Ureter (tissue), 1 donor: ENCODE measurements around the gene ZFAND4. TPM values are rescaled to one million over a fixed set of nuclear protein-coding genes. Genes with fewer than 3 reads are reported as not detected.
"Not testable (repeated sequence)": the region's sequence is repeated elsewhere in the genome, so short reads cannot be mapped to it uniquely, and the experiment has no call there.

Experiments
- DNase-seq: peaks from one replicate; pipeline ENCODE4 v3.0.0-alpha.2; 2020; ENCODE audit warnings: low spot score
- total RNA-seq: library from RNA; stranded (reverse); gene quantifications from one replicate; pipeline ENCODE4 v1.2.4, GENCODE V29; 2023
- donor health status: DM: yes; HTN: yes; CAD: no.

ZFAND4 gene
- total RNA-seq, 1 donor from 2014 or later, result 20.7 TPM

DNA sequence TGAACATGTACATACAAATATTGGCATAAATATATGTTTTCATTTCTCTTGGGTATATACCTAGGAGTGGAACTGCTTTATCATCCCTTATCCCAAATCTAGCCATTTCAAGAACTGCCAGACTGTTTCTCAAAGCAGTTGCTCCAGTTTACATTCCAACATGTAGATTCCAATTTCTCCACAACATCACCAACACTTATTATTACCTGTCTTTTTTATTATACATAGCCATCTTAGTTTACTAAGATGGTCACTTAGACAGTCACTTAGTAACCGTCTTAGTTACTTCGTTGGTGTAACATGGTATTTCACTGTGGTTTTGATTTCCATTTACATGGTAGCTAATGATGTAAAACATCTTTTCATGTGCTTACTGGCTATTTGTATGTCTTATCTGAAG is 82.7 kb downstream of the ZFAND4 start:
- DNase-seq, result no peak

DNA sequence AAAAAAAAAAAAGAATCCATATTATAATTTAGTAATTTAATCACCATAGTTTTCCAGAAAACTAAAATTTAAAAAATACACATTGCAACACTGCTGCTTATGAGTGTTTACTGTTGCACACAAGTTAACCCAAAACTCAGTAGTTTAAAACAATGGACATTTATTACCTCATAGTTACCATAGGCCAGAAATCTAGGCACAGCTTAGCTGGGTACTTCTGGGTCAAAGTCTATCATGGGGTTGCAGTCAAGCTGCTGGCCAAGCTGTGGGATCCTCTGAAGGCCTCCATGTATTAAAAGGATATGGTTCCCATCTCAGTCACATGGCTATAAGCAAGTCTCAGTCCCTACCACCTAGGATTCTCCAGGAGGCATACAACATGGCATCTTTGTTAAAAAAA is 83.6 kb downstream of the ZFAND4 start:
- DNase-seq, result no peak

DNA sequence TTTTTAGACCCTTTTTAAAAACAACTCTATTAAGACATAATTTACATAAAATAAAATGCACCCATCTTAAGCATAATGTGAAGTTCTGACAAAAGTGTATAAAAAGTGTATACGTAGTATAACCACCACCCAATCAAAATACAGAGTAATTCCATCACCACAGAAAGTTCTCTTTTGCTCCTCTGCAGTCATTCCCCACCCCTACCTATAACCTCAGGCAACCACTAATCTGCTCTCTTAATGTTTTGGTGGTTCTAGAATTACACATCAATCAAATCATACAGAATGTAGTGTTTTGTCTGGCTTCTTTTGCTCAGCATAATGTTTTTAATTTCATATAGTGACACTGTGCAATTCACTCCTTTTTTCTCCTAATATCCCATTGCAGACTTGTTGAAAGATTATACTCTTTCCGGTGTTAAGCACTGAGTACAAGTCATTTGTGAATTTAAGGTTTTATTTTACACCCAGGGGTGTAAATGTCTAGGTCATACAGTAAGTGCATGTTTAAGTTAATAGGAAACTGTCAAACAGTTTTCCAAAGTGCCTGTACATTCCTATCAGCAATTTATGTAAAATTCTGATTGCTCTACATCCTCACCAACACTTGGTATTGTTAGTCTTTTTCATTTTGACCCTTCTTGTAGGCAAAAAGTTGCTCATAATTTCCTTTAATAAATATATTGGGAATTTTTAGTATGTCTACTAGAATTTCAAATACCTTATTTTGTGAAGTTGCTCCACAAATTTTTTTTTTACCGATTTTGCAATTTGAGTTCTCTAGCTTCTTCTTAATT is 86.3 kb downstream of the ZFAND4 start:
- DNase-seq, result no peak

DNA sequence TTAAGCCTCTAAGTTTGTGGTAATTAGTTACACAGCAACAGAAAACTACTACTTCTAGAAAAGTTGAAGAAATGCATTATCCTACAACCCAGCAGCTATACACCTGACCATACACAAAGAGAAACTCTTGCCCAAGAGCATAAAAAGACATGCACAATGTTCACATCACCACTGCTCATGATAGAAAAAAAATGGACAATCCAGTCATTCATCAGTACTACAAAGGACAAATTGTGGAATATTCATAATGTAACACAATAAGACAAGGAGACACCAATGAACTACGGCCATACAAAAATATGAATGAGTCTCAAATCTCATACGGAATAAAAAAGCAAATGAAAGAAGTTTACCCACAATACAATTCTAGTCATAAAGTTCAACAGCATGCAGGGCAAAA is 87.4 kb downstream of the ZFAND4 start:
- no peak for DNase-seq

DNA sequence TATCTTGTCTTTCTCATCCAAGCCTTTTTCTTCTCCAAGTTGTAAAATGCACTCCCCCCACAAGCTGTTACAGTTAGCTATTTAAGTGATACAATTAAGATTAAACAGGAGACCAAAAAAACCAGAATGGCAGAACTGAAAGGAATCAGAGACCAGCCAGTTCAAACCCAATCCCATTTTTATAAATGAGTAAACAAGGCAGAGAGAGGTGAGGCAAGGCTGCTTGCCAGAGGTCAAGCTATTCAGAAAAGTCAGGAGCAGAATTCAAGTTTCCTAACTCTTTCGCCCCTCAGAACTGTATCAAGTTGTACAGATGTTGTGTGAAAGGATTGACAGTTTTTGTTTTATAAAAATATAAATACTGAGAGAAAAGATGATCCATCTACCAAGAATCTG is 90.2 kb downstream of the ZFAND4 start:
- DNase-seq, result no peak

DNA sequence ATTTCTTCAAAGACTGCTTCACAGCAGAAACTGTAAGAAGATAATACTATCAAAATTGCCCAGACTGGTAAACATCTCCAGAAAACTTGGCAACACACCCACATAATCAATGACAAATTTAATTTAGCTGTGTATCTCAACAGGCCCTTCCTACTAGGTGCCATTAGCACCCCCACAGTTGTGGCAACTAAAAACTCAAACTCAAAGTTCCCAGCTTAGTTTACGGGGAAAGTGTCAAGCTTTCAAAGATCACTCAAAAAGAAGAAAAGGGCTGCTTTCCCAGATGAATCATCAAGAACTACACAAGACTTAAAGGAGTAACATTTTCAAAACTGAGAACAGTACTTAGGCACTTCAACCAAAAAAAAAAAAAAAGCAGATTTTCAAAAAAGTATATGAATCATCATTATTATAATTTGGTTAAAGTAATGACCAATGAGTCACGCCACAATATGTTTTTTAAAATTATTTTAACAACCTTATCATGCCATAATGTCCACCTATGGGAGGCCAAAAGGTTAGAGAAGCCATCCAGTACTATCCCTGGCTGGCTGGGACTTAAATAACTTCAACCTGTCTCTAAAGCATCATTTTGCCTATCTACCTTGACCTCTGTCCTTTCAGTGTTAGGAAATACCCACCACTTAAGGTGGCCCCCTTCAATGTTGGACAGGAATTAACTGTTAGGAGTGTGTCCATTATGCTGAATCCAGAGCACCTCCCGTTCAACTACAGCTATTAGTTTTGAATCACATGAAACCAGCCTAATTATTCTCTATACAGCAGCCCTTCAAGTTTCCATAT is 90.8 kb downstream of the ZFAND4 start:
- DNase-seq, result no peak

DNA sequence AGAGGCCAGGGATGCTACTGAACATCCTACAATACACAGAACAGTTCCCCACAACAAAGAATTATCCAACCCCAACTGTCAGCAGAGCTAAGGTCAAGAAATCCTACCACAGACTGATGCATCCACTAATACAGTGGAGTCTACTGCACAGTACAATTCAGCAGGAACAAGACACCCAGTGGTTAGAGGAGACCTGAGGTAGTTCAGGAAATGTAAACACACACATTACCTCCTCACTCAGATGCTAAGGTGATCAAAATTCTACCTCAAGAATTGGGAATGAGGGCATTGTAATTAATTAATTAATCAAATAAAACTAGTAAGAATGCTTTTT is 91.4 kb downstream of the ZFAND4 start:
- no peak for DNase-seq

DNA sequence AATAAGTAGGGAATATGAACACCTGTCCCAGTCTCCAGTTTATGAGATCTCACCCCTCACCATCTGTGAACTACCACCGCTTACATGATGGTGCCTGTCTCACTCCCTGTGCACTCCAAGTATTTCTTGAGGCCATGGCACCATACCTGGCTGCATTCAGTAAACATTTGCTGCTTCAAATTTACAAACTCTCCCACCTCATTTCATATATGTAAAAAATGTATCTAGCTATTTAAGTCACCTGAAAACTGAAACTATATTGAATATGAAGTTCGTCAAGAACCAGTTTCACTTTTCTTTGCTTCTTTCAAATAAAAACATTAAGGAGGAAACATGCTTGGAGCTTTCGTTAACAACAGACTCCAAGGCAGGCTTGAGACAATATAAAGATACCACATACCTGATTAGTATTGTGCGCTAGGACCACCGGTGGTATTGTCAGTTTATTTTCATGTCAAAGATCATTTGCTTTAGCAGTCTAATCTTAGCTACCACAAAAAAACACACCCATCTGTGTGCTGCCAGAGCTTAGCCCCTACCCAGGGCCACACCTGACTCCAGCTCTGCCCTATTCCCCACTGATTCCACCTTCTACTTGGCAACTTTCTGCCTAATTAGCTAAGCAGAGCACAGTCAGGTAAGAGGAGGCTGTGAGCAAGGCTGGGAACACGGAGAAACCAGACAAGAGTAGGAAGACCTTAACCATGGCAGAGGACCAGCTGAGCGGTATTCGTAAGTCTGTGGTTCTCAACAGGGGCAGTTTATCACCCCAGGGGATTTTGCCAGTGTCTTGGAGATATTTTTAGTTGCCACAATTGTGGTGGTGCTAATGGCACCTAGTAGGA is 92.0 kb downstream of the ZFAND4 start:
- DNase-seq, result no peak

DNA sequence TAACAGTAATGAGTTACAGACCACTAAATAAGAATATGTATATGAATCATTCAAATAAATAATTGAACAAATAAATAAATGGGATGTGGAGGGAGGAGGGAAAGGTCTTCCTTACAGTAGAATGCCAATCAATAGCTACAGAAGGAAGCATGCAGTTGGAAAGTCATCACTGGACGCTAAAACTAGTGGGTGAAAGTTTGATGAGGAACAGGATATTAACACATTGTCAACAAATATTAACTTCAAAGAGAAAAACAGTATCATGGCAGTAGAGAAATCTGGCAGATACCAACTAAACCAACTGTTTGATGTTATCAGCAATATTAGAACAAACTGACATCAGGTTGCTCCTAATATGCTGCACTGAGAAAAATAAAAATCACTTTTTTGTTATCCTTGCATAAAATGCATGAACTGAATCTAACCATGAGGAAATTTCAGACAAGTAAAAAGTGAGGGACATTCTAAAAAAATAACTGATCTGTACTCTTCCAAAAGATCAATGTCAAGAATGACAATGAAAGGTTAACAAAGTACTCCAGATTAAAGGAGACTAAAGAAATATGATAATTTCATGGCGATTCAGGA is 94.1 kb downstream of the ZFAND4 start:
- no peak for DNase-seq

DNA sequence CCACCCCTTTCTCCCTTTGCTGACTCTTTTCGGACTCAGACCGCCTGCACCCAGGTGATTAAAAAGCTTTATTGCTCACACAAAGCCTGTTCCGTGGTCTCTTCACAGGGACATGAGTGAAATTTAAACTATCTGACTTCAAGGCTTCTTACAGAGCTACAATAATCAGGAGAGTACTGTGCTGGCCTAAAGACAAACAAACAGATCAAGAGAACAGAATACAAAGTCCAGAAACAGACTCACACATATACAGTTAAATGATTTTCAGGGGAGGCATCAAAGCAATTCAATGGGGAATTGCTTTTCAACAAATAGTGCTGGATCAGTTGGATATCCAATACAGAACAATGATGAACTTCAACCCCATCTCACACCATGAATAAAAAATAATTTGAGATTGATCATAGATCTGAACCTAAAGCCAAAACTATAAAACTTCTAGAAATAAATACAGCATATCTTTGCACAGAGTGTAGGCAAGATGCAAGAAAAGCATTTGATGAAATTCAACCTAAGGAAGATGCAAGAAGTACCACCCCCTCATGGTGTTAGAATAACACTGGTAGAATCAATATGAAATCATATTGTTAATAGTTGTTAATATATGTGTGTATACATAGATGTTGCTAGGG is 96.5 kb downstream of the ZFAND4 start:
- no peak for DNase-seq

DNA sequence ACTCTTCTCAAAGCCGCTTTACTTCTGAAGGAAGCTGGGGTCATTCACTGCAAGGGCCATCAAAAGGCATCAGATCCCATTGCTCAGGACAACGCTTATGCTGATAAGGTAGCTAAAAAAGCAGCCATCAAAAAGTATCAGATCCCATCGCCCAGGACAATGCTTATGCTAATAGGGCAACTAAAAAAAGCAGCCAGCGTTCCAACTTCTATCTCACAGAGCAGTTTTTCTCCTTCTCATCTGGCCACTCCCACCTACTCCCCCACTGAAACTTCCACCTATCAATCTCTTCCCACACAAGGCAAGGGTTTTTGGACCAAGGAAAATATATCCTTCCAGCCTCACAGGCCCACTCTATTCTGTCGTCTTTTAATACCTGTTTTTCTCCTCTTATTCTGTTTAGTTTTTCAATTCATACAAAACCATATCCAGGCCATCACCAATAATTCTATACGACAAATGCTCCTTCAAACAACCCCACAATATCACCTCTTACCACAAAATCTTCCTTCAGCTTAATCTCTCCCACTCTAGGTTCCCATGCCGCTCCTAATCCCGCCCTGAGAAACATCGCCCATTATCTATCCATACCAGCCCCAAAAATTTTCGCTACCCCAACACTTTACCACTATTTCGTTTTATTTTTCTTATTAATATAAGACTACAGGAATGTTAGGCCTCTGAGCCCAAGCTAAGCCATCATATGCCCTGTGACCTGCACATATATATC is 97.4 kb downstream of the ZFAND4 start:
- not testable (repeated sequence) for DNase-seq

DNA sequence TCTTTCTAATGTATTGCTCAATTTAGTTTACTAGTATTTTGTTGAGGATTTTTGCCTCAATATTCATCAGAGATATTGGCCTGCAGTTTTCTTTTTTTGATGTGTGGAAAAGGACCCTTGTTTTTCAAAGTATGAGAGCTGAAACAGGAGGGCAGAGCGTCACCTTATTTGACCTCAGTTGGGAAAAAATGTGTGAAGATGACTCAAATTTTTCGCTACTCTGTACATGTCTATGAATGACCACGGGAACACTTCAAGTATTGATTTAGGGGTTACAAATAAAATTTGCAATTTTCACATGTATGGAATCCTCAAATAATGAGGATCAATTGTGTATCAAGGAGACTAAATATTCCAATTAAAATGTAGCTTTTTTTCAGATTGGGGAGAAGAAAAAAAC is 103.1 kb downstream of the ZFAND4 start:
- no peak for DNase-seq

DNA sequence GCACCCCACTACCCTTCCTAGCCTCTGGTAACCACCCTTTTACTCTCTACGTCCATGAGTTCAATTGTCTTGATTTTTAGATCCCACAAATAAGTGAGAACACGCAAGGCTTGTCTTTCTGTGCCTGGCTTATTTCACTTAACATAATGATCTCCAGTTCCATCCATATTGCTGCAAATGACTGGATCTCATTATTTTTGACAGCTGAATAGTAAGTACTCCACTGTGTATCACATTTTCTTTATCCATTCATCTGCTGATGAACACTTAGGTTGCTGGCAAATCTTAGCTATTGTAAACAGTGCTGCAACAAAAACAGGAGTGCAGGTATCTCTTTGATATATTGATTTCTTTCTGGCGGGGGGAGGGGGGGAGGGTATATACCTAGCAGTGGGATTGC is 106.2 kb downstream of the ZFAND4 start:
- DNase-seq, result no peak

Other genes with a start within 250 kb of the ZFAND4 start
- 39.7 TPM for gene WASHC2C, start 54.5 kb upstream of the ZFAND4 start, total RNA-seq
- 40.2 TPM for gene AGAP4, start 174.7 kb upstream of the ZFAND4 start, total RNA-seq